ENCODE measurements around the gene MTCL3.

Gene MTCL3

DNA sequence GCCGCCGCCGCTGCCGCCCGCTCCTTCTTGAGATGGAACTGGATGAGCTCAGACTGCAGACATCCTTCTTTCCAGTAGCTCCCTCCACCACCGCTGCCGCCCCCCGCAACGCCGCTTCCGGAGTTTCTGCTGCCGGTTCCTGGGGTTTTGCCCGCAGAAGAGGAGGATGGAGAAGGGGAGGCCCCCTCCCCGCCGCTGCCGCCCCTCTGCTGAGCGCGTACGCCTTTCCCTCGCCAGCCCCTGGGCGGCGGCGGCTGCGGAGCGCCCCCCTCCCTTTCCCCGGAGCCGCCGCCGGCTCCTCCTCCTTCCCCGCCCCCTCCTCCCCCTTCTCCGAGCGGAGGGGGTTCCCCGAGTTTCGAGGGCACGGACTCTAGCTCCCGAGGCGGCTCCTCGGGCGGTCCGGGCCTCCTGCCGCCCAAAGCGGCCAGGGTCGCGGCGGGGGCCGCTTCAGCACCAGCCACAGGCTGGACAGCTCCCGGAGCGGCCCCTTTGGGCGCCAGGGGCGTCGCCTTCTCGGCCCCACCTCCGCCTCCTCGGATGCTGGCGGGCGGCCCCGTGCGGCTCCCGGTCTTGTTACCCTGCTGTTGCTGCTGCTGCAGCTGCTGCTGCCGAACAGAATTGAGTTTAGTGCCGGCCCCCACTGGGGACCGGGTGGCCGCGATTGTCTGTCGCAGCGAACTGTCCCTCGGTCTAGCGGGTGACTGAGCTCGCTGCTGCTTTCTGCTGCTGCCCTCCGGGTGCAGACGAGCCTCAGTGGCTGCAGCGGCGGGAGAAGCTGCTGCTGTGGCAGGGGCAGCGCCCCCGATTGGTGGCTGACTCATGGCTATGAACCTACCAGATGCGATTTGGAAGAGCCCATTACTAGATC is 3.1 kb downstream of the MTCL3 start (continued):
- TF ChIP-seq, protein P1, sequence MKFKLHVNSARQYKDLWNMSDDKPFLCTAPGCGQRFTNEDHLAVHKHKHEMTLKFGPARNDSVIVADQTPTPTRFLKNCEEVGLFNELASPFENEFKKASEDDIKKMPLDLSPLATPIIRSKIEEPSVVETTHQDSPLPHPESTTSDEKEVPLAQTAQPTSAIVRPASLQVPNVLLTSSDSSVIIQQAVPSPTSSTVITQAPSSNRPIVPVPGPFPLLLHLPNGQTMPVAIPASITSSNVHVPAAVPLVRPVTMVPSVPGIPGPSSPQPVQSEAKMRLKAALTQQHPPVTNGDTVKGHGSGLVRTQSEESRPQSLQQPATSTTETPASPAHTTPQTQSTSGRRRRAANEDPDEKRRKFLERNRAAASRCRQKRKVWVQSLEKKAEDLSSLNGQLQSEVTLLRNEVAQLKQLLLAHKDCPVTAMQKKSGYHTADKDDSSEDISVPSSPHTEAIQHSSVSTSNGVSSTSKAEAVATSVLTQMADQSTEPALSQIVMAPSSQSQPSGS (CRISPR knock-in tag; IDR thresholded peaks at IDR 0.05; ENCODE audit: borderline replicate concordance, low read depth) = no peak

DNA sequence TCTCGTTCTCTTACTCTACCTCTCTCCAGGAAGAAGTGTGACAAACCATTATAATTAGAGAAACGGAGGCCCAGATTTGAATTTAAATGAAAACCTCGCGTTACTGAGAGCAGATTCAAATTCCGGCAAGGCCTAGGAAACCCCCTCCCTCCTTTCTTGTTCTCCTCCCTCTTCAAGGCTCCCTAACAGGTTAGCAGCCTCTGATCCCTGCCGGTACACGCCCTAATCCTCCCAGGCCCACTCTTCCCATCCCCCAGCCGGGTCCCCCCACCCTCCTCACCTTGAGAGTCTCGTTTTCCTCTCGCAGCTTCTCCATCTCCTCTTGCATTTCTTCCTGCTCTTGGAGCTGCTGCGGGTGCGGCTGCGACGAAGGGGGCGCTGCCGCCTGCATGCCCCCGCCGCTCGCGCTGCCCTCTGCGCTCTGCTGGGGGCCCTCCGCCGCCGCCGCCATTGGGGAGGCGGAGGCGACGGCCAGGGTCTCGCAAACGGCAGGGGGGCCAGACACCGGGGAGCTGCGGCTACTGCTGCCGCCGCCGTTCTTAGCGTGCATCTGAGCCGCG is 3.8 kb downstream of the MTCL3 start:
- ChIA-PET POLR2A (interaction anchor here (0.6 to 3.1 kb wide), 10 partner anchors 10 to 1559 kb away, joined by 3 to 24 read pairs (median 4); partner anchors contain the start of genes KIAA0408 and RNF146), CTCF (interaction anchor here (0.6 to 4.0 kb wide), 34 partner anchors 8 to 397 kb away, joined by 3 to 106 read pairs (median 9); partner anchors contain the start of genes KIAA0408, RNF146 and RSPO3)
- peak; percentile 73 for DNase-seq (ENCODE audit: low spot score)
- Mint-ChIP-seq H3K27ac (peak overlapping the region; percentile 34), H3K9me3 (no peaks in the 10 kb centered on the region), H3K4me1 (peaks cover 36% of the 10 kb centered on the region), H3K4me3 (peak overlapping the region; percentile 92), H3K36me3 (peaks cover 24% of the 10 kb centered on the region), H3K27me3 (ENCODE audit: low read depth) (peaks cover 26% of the 10 kb centered on the region)
- ATAC-seq = peak; percentile 47
- TF ChIP-seq FOXK1 (CRISPR knock-in tag; IDR thresholded peaks at IDR 0.05) (peak; percentile 25; the same call in 1 of the 2 replicates), SP1 (CRISPR knock-in tag; conservative IDR thresholded peaks at IDR 0.05) (0 out of 2 replicates have a peak, but pooled peaks have one; percentile 21), HMGXB4 (CRISPR knock-in tag; IDR thresholded peaks at IDR 0.05) (peak; percentile 62), FOXP4 (CRISPR knock-in tag; IDR thresholded peaks at IDR 0.05) (peak; percentile 51; the same call in 1 of the 2 replicates), SOX15 (CRISPR knock-in tag; IDR thresholded peaks at IDR 0.05) (no peak)

GRCh38 chr6:127514773-127515227 is 4.3 kb downstream of the MTCL3 start:
- CTCF ChIA-PET = interaction anchor here (1.1 to 4.0 kb wide), 13 partner anchors 8 to 248 kb away, joined by 4 to 106 read pairs (median 20); partner anchors contain the start of genes KIAA0408 and RNF146
- DNase-seq (ENCODE audit: low spot score) = peak; percentile 70
- ATAC-seq = peak; percentile 24
- H3K9me3 Mint-ChIP-seq = no peaks in the 10 kb centered on the region
- H3K4me3 Mint-ChIP-seq = peak overlapping the region; percentile 92
- H3K27me3 Mint-ChIP-seq (ENCODE audit: low read depth) = peaks cover 26% of the 10 kb centered on the region
- H3K36me3 Mint-ChIP-seq = peaks cover 28% of the 10 kb centered on the region
- POLR2A ChIA-PET = interaction anchor here (0.6 to 3.1 kb wide), 5 partner anchors 20 to 55 kb away, joined by 3 to 24 read pairs (median 4); partner anchors contain the start of gene KIAA0408
- peaks cover 31% of the 10 kb centered on the region for H3K4me1 Mint-ChIP-seq
- peak overlapping the region; percentile 34 for H3K27ac Mint-ChIP-seq
- peak; percentile 19; the same call in 1 of the 2 replicates for TF ChIP-seq SP1 (CRISPR knock-in tag; conservative IDR thresholded peaks at IDR 0.05)
- TF ChIP-seq JAZF1 (CRISPR knock-in tag; IDR thresholded peaks at IDR 0.05) = no peak
- TF ChIP-seq, protein P2, sequence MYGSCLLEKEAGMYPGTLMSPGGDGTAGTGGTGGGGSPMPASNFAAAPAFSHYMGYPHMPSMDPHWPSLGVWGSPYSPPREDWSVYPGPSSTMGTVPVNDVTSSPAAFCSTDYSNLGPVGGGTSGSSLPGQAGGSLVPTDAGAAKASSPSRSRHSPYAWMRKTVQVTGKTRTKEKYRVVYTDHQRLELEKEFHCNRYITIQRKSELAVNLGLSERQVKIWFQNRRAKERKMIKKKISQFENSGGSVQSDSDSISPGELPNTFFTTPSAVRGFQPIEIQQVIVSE (CRISPR knock-in tag; IDR thresholded peaks at IDR 0.05; ENCODE audit: borderline replicate concordance) = no peak
- TF ChIP-seq, protein P3, sequence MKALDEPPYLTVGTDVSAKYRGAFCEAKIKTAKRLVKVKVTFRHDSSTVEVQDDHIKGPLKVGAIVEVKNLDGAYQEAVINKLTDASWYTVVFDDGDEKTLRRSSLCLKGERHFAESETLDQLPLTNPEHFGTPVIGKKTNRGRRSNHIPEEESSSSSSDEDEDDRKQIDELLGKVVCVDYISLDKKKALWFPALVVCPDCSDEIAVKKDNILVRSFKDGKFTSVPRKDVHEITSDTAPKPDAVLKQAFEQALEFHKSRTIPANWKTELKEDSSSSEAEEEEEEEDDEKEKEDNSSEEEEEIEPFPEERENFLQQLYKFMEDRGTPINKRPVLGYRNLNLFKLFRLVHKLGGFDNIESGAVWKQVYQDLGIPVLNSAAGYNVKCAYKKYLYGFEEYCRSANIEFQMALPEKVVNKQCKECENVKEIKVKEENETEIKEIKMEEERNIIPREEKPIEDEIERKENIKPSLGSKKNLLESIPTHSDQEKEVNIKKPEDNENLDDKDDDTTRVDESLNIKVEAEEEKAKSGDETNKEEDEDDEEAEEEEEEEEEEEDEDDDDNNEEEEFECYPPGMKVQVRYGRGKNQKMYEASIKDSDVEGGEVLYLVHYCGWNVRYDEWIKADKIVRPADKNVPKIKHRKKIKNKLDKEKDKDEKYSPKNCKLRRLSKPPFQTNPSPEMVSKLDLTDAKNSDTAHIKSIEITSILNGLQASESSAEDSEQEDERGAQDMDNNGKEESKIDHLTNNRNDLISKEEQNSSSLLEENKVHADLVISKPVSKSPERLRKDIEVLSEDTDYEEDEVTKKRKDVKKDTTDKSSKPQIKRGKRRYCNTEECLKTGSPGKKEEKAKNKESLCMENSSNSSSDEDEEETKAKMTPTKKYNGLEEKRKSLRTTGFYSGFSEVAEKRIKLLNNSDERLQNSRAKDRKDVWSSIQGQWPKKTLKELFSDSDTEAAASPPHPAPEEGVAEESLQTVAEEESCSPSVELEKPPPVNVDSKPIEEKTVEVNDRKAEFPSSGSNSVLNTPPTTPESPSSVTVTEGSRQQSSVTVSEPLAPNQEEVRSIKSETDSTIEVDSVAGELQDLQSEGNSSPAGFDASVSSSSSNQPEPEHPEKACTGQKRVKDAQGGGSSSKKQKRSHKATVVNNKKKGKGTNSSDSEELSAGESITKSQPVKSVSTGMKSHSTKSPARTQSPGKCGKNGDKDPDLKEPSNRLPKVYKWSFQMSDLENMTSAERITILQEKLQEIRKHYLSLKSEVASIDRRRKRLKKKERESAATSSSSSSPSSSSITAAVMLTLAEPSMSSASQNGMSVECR (CRISPR knock-in tag; IDR thresholded peaks at IDR 0.05; ENCODE audit: borderline replicate concordance) = 0 out of 2 replicates have a peak, but pooled peaks have one; percentile 20
- no peak for TF ChIP-seq NFYB (CRISPR knock-in tag; conservative IDR thresholded peaks at IDR 0.05; ENCODE audit: low read depth)
- peak; percentile 50; the same call in 1 of the 2 replicates for TF ChIP-seq FOXP1 (CRISPR knock-in tag; IDR thresholded peaks at IDR 0.05; ENCODE audit: borderline replicate concordance)
- TF ChIP-seq AFF4 (CRISPR knock-in tag; IDR thresholded peaks at IDR 0.05; ENCODE audit: borderline replicate concordance) = no peak
- TF ChIP-seq MYBL2 (CRISPR knock-in tag; IDR thresholded peaks at IDR 0.05) = 0 out of 2 replicates have a peak, but pooled peaks have one; percentile 34
- TF ChIP-seq ZBTB21 (CRISPR knock-in tag; IDR thresholded peaks at IDR 0.05; ENCODE audit: borderline replicate concordance) = 0 out of 2 replicates have a peak, but pooled peaks have one; percentile 8
